HG02840 (cell line): ENCODE results near the gene NUBP2.

ENCODE experiments used
- ATAC-seq: cut with Tn5 transposase; IDR thresholded peaks from one replicate; pipeline ENCODE4 v1.9.1; 2021; ENCODE audit warnings: mild to moderate bottlenecking, moderate library complexity, moderate number of reproducible peaks; ENCODE audit not compliant: unreplicated experiment, low FRiP score

NUBP2 gene

GRCh38 chr16:1780677-1781072 is 2.1 kb upstream of the NUBP2 start:
- no peak for ATAC-seq

- no peak for ATAC-seq
These were observed 1.5 kb upstream of the NUBP2 start for GRCh38 chr16:1781254-1781653.

GRCh38 chr16:1781758-1782407 is 877 bp upstream of the NUBP2 start:
- ATAC-seq = peak; percentile 11

GRCh38 chr16:1784977-1785845 is 2.5 kb downstream of the NUBP2 start:
- no peak for ATAC-seq

- no peak for ATAC-seq
These were observed 3.0 kb downstream of the NUBP2 start for GRCh38 chr16:1785846-1786170.

- no peak for ATAC-seq
These were observed 3.7 kb downstream of the NUBP2 start for GRCh38 chr16:1786242-1787055.

- no peak for ATAC-seq
These were observed 4.2 kb downstream of the NUBP2 start for GRCh38 chr16:1787056-1787321.

- no peak for ATAC-seq
These were observed 4.7 kb downstream of the NUBP2 start for GRCh38 chr16:1787322-1788094.

- ATAC-seq = no peak
These were observed 5.4 kb downstream of the NUBP2 start for GRCh38 chr16:1788095-1788707.

GRCh38 chr16:1788708-1789100 is 5.9 kb downstream of the NUBP2 start:
- ATAC-seq = no peak

GRCh38 chr16:1789643-1790045 is 6.9 kb downstream of the NUBP2 start:
- ATAC-seq = no peak

GRCh38 chr16:1790261-1790610 is 7.5 kb downstream of the NUBP2 start:
- no peak for ATAC-seq

- no peak for ATAC-seq
These were observed 8.0 kb downstream of the NUBP2 start for GRCh38 chr16:1790611-1791255.

- ATAC-seq = no peak
These were observed 8.6 kb downstream of the NUBP2 start for GRCh38 chr16:1791256-1791942.

- no peak for ATAC-seq
These were observed 9.4 kb downstream of the NUBP2 start for GRCh38 chr16:1791943-1792812.

GRCh38 chr16:1792836-1793577 is 10.2 kb downstream of the NUBP2 start:
- no peak for ATAC-seq

- no peak for ATAC-seq
These were observed 10.9 kb downstream of the NUBP2 start, which contains the start of gene IGFALS for GRCh38 chr16:1793578-1794220. TSS of gene IGFALS (minus strand) at chr16:1793705. CDS start at chr16:1793652, 53 bp downstream.
